ENCODE measurements around the gene S100A7.

DNA sequence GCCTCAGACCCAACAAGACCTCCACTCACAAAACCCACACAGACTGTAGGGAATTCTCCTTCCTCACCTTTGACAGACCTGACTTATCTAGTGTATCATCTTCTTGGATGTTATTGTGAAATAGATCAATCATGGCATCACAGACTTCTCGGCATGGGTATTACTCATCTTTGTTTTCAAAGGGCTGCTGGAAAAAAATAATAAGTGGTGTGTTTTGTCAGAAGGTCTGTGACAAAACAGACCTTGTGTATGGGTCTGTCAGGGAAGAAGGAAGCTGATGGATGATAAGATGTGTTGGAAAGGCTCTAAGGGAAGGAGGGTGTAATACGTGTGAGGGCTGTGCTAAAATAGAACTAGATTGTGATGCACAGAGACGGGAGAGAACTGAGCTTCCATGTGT, 13.9 kb upstream of the S100A7 start:
- TF ChIP-seq, protein P1, sequence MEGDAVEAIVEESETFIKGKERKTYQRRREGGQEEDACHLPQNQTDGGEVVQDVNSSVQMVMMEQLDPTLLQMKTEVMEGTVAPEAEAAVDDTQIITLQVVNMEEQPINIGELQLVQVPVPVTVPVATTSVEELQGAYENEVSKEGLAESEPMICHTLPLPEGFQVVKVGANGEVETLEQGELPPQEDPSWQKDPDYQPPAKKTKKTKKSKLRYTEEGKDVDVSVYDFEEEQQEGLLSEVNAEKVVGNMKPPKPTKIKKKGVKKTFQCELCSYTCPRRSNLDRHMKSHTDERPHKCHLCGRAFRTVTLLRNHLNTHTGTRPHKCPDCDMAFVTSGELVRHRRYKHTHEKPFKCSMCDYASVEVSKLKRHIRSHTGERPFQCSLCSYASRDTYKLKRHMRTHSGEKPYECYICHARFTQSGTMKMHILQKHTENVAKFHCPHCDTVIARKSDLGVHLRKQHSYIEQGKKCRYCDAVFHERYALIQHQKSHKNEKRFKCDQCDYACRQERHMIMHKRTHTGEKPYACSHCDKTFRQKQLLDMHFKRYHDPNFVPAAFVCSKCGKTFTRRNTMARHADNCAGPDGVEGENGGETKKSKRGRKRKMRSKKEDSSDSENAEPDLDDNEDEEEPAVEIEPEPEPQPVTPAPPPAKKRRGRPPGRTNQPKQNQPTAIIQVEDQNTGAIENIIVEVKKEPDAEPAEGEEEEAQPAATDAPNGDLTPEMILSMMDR (conservative IDR thresholded peaks at IDR 0.05; ENCODE audit: low read depth, low read length), result no peak
- TF ChIP-seq EZH2 (IDR thresholded peaks at IDR 0.05; ENCODE audit: borderline replicate concordance, low read depth, low read length, poor library complexity, severe bottlenecking), result no peak

All from A673 (cell line).